Suprapubic skin (tissue), 4 donors: Measurements from ENCODE around the gene SMARCC1. TPM values are rescaled to one million over a fixed set of nuclear protein-coding genes. Genes with fewer than 3 reads are reported as not detected.

ENCODE experiments used
- DNase-seq, 2 donors: peaks; one replicate each; pipeline ENCODE4 v3.0.0-alpha.2; 2019; ENCODE audit warnings: low spot score in 2 of 2
- H3K27ac ChIP-seq: fragments of 200-600 bp; sonication (generic); one replicate; pipeline ENCODE4 v1.5.1; 2019
- H3K27me3 ChIP-seq: fragments of 200-600 bp; sonication (generic); one replicate; pipeline ENCODE4 v1.5.1; 2019
- H3K36me3 ChIP-seq: fragments of 200-600 bp; sonication (generic); one replicate; pipeline ENCODE4 v1.5.1; 2019
- H3K4me1 ChIP-seq: fragments of 200-600 bp; sonication (generic); one replicate; pipeline ENCODE4 v1.5.1; 2019
- H3K4me3 ChIP-seq: fragments of 200-600 bp; sonication (generic); one replicate; pipeline ENCODE4 v1.5.1; 2019; ENCODE audit warnings: mild to moderate bottlenecking
- H3K9me3 ChIP-seq: fragments of 200-600 bp; sonication (generic); one replicate; pipeline ENCODE4 v1.5.1; 2019
- EP300 ChIP-seq: sonication (generic); formaldehyde crosslinking; IDR thresholded peaks from one replicate; pipeline ENCODE4 v1.6.1; 2017; ENCODE audit warnings: antibody characterized with exemption
- POLR2A ChIP-seq, 2 donors: fragments of 450-650 bp; IDR thresholded peaks; one replicate each; pipeline ENCODE4 v1.6.1; 2017; ENCODE audit warnings: antibody characterized with exemption in 2 of 2, mild to moderate bottlenecking in 2 of 2, moderate library complexity in 2 of 2
- POLR2AphosphoS5 ChIP-seq, 3 donors: sonication (generic); formaldehyde crosslinking; IDR thresholded peaks; one replicate each; pipeline ENCODE4 v1.6.1; 2017; ENCODE audit warnings: antibody characterized with exemption in 3 of 3
- WGBS: methylation state at CpG from one replicate; pipeline ENCODE4 v1.1.5; 2018; 5-methylcytosine and 5-hydroxymethylcytosine counted together
- total RNA-seq, 4 donors: library from RNA; depleted of rRNA; stranded (reverse); fragments of >200 nt; gene quantifications; one replicate each; pipeline ENCODE4 v1.1.0, GENCODE V29; 2016
- TF ChIP-seq, protein P1 (sequence below), 2 donors: fragments of 200-600 bp in 1 of 2; fragments of 450-650 bp in 1 of 2; sonication (generic) in 1 of 2; IDR thresholded peaks; one replicate each; pipeline ENCODE4 v1.5.1; 2016 to 2019; ENCODE audit warnings: antibody characterized with exemption in 2 of 2, mild to moderate bottlenecking in 1 of 2, moderate library complexity in 1 of 2

SMARCC1 gene
- total RNA-seq, 4 donors from 2014 or later: 41.0 to 75.5 (median 58.1) TPM

DNA sequence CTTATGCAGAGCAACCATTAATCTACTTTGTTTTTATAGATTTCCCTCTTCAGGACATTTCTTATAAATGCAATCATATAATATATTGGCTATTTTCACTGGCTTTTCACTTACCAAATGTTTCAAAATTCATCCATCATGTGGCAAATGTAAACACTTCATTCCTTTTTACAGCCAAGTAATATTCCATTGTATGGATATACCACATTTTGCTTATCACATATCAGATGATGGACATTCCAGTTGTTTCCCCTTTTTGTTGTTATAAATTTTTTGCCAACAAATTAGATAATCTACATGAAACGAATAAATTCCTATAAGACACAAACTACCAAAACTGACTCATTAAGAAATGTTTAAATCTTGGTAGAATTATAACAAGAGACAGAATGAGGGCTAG lies 123.2 kb downstream of the SMARCC1 start:
- no peaks in the 10 kb centered on the region for H3K9me3 ChIP-seq
- no peak overlapping the region for H3K27ac ChIP-seq
- TF ChIP-seq POLR2A (IDR thresholded peaks at IDR 0.05): no peak
- no peak for TF ChIP-seq EP300
- TF ChIP-seq, protein P1, sequence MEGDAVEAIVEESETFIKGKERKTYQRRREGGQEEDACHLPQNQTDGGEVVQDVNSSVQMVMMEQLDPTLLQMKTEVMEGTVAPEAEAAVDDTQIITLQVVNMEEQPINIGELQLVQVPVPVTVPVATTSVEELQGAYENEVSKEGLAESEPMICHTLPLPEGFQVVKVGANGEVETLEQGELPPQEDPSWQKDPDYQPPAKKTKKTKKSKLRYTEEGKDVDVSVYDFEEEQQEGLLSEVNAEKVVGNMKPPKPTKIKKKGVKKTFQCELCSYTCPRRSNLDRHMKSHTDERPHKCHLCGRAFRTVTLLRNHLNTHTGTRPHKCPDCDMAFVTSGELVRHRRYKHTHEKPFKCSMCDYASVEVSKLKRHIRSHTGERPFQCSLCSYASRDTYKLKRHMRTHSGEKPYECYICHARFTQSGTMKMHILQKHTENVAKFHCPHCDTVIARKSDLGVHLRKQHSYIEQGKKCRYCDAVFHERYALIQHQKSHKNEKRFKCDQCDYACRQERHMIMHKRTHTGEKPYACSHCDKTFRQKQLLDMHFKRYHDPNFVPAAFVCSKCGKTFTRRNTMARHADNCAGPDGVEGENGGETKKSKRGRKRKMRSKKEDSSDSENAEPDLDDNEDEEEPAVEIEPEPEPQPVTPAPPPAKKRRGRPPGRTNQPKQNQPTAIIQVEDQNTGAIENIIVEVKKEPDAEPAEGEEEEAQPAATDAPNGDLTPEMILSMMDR (IDR thresholded peaks at IDR 0.05): no peak
- TF ChIP-seq POLR2AphosphoS5 (IDR thresholded peaks at IDR 0.05): no peak
- H3K36me3 ChIP-seq: peaks cover 44% of the 10 kb centered on the region
- H3K4me1 ChIP-seq: no peaks in the 10 kb centered on the region
- H3K4me3 ChIP-seq: no peak overlapping the region
- no peaks in the 10 kb centered on the region for H3K27me3 ChIP-seq
- 100% methylated on average over 1 of the region's 1 CpG for WGBS
- DNase-seq: no peak

DNA sequence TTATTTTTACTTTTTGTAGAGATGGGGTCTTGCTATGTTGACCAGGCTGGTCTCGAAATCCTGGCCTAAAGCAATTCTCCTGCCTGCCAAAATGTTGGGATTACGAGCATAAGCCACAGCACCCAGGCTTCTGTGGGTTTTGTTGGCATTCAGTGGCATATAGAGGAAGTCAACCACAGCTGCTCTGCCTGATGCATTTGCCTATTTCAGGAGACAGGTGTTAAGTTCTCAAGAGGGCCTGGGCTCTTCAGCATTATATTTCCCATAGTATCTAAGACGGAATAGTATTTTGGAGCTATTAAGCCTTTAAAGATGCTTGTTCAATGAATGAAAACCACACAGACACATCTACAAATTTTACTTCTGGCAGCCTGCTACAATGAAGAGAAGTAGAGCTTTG lies 129.6 kb downstream of the SMARCC1 start:
- no peaks in the 10 kb centered on the region for H3K27me3 ChIP-seq
- 96% methylated on average over 3 of the region's 3 CpGs for WGBS
- TF ChIP-seq, protein P1 (IDR thresholded peaks at IDR 0.05): no peak
- TF ChIP-seq POLR2AphosphoS5 (IDR thresholded peaks at IDR 0.05): no peak
- no peak for TF ChIP-seq POLR2A (IDR thresholded peaks at IDR 0.05)
- no peak for TF ChIP-seq EP300
- no peaks in the 10 kb centered on the region for H3K9me3 ChIP-seq
- no peak for DNase-seq
- H3K36me3 ChIP-seq: peaks cover 24% of the 10 kb centered on the region
- H3K4me1 ChIP-seq: no peaks in the 10 kb centered on the region
- no peak overlapping the region for H3K4me3 ChIP-seq
- H3K27ac ChIP-seq: no peak overlapping the region

DNA sequence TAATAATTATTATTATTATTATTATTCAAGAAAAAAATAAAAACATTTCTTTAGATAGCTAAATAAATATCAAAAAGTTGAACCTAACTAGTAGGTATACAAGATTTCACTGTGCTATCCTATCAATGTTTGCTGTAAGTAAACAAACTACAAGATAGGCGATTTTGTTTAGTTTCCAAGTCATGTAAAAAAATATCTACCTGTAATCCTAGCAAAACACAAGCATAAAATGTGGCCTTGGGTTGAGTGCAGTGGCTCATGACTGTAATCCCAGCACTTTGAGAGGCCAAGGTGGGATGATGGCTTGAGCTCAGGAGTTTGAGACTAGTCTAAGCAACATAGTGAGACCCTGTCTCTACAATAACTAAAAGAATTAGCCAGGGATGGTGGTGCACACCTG lies 131.4 kb downstream of the SMARCC1 start:
- H3K36me3 ChIP-seq: peaks cover 19% of the 10 kb centered on the region
- no peak overlapping the region for H3K4me3 ChIP-seq
- TF ChIP-seq, protein P1 (IDR thresholded peaks at IDR 0.05): no peak
- no peak for TF ChIP-seq EP300
- no peak for TF ChIP-seq POLR2AphosphoS5 (IDR thresholded peaks at IDR 0.05)
- TF ChIP-seq POLR2A (IDR thresholded peaks at IDR 0.05): no peak
- no peaks in the 10 kb centered on the region for H3K27me3 ChIP-seq
- no peak overlapping the region for H3K27ac ChIP-seq
- no peaks in the 10 kb centered on the region for H3K9me3 ChIP-seq
- no peak for DNase-seq
- WGBS: 100% methylated on average over 1 of the region's 1 CpG
- peaks cover 12% of the 10 kb centered on the region for H3K4me1 ChIP-seq

DNA sequence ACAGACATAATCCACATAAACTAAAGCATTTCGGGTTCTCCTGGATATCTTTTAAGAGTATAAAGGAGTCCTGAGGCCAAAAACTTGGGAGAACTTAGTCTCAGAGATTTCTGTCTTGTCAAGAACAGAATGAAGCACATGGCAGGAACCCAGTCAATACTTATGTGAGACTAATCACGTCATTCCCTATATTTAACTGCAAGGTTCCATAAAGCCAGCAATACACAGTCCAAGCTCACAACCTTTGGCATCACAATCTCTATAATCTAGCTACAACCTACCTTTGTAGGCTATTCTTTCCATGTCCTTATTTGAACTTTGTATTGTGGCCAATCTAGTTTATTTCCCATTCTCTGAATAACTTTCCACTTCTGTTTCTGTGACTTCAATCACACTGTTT lies 134.1 kb downstream of the SMARCC1 start:
- H3K27ac ChIP-seq: no peak overlapping the region
- TF ChIP-seq, protein P1 (IDR thresholded peaks at IDR 0.05): no peak
- TF ChIP-seq POLR2A (IDR thresholded peaks at IDR 0.05): no peak
- TF ChIP-seq POLR2AphosphoS5 (IDR thresholded peaks at IDR 0.05): no peak
- TF ChIP-seq EP300: no peak
- H3K9me3 ChIP-seq: no peaks in the 10 kb centered on the region
- H3K36me3 ChIP-seq: peaks cover 17% of the 10 kb centered on the region
- peaks cover 19% of the 10 kb centered on the region for H3K4me1 ChIP-seq
- 85% methylated on average over 2 of the region's 2 CpGs for WGBS
- no peak overlapping the region for H3K4me3 ChIP-seq
- H3K27me3 ChIP-seq: no peaks in the 10 kb centered on the region
- no peak for DNase-seq

DNA sequence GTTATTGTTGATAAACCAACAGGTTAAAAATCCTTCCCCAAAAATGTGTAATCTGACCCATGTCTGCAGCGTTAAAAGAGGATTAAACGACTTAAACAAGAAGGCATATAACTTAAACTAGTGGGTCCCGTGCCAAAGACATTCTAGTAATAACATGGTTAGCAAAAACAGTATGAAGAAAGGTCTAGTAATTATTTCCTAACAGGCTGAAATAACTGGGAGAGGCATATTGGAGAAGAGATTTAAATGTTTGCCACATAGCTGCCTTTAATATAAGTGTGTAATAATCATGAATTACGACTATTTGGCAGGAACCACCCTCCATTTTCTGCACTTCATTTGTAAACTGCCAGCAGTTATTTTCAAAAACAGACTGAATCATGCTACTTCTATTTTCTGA lies 135.3 kb downstream of the SMARCC1 start:
- H3K9me3 ChIP-seq: no peaks in the 10 kb centered on the region
- H3K4me3 ChIP-seq: no peak overlapping the region
- H3K27me3 ChIP-seq: no peaks in the 10 kb centered on the region
- TF ChIP-seq, protein P1 (IDR thresholded peaks at IDR 0.05): no peak
- TF ChIP-seq EP300: no peak
- no peak for TF ChIP-seq POLR2AphosphoS5 (IDR thresholded peaks at IDR 0.05)
- no peak for TF ChIP-seq POLR2A (IDR thresholded peaks at IDR 0.05)
- WGBS: 24% methylated on average over 4 of the region's 4 CpGs
- no peak overlapping the region for H3K27ac ChIP-seq
- H3K4me1 ChIP-seq: peaks cover 19% of the 10 kb centered on the region
- no peak for DNase-seq
- H3K36me3 ChIP-seq: peaks cover 19% of the 10 kb centered on the region
